ENCODE data around the gene SELENOM. TPM values are rescaled to one million over a fixed set of nuclear protein-coding genes. Genes with fewer than 3 reads are reported as not detected.

SELENOM gene
- total RNA-seq, 6 experiments from 2014 or later, result 237 to 356 (median 265) TPM

GRCh38 chr22:31134688-31135087 lies 27.3 kb upstream of the SELENOM start:
- DNase-seq, result no peak
- Mint-ChIP-seq H3K4me1 (ENCODE audit: low read depth) (no peaks in the 10 kb centered on the region), H3K4me3 (no peak overlapping the region), H3K36me3 (ENCODE audit: low read depth) (no peaks in the 10 kb centered on the region), H3K27ac (no peak overlapping the region), H3K9me3 (no peaks in the 10 kb centered on the region), H3K27me3 (ENCODE audit: insufficient read depth) (peaks cover 21% of the 10 kb centered on the region)
- no peak for TF ChIP-seq CTCF (IDR thresholded peaks at IDR 0.05)

GRCh38 chr22:31133911-31134310 lies 26.5 kb upstream of the SELENOM start:
- DNase-seq, result no peak
- no peaks in the 10 kb centered on the region for H3K4me1 Mint-ChIP-seq (ENCODE audit: low read depth)
- H3K27ac Mint-ChIP-seq, result no peak overlapping the region
- H3K27me3 Mint-ChIP-seq (ENCODE audit: insufficient read depth), result peaks cover 15% of the 10 kb centered on the region
- H3K36me3 Mint-ChIP-seq (ENCODE audit: low read depth), result no peaks in the 10 kb centered on the region
- H3K4me3 Mint-ChIP-seq, result no peak overlapping the region
- no peaks in the 10 kb centered on the region for H3K9me3 Mint-ChIP-seq
- TF ChIP-seq CTCF (IDR thresholded peaks at IDR 0.05), result no peak

- Mint-ChIP-seq H3K36me3 (ENCODE audit: low read depth) (no peaks in the 10 kb centered on the region), H3K9me3 (no peaks in the 10 kb centered on the region), H3K4me3 (no peak overlapping the region), H3K27me3 (ENCODE audit: insufficient read depth) (peaks cover 6% of the 10 kb centered on the region; the same call in 1 of the 2 replicates), H3K4me1 (ENCODE audit: low read depth) (no peaks in the 10 kb centered on the region), H3K27ac (no peak overlapping the region)
- TF ChIP-seq CTCF (IDR thresholded peaks at IDR 0.05), result no peak
- no peak for DNase-seq
These were observed 23.5 kb upstream of the SELENOM start for GRCh38 chr22:31130873-31131272.

GRCh38 chr22:31128156-31128555 lies 20.8 kb upstream of the SELENOM start:
- H3K9me3 Mint-ChIP-seq, result no peaks in the 10 kb centered on the region
- no peaks in the 10 kb centered on the region for H3K36me3 Mint-ChIP-seq (ENCODE audit: low read depth)
- TF ChIP-seq CTCF (IDR thresholded peaks at IDR 0.05), result no peak
- H3K4me1 Mint-ChIP-seq (ENCODE audit: low read depth), result no peaks in the 10 kb centered on the region
- DNase-seq, result no peak
- no peak overlapping the region for H3K4me3 Mint-ChIP-seq
- peaks cover 7% of the 10 kb centered on the region; the same call in 1 of the 2 replicates for H3K27me3 Mint-ChIP-seq (ENCODE audit: insufficient read depth)
- H3K27ac Mint-ChIP-seq, result no peak overlapping the region

- no peak for DNase-seq
- Mint-ChIP-seq H3K36me3 (ENCODE audit: low read depth) (no peaks in the 10 kb centered on the region), H3K27me3 (ENCODE audit: insufficient read depth) (peaks cover 5% of the 10 kb centered on the region; the same call in 1 of the 2 replicates), H3K4me1 (ENCODE audit: low read depth) (peaks cover 3% of the 10 kb centered on the region), H3K4me3 (no peak overlapping the region), H3K27ac (no peak overlapping the region), H3K9me3 (no peaks in the 10 kb centered on the region)
- TF ChIP-seq CTCF (IDR thresholded peaks at IDR 0.05), result no peak
These were observed 19.9 kb upstream of the SELENOM start for GRCh38 chr22:31127181-31127772.

- H3K27me3 Mint-ChIP-seq (ENCODE audit: insufficient read depth), result peaks cover 5% of the 10 kb centered on the region; the same call in 1 of the 2 replicates
- H3K27ac Mint-ChIP-seq, result no peak overlapping the region
- peaks cover 6% of the 10 kb centered on the region for H3K4me1 Mint-ChIP-seq (ENCODE audit: low read depth)
- no peak for DNase-seq
- no peak overlapping the region for H3K4me3 Mint-ChIP-seq
- no peaks in the 10 kb centered on the region for H3K36me3 Mint-ChIP-seq (ENCODE audit: low read depth)
- no peak for TF ChIP-seq CTCF (IDR thresholded peaks at IDR 0.05)
- no peaks in the 10 kb centered on the region for H3K9me3 Mint-ChIP-seq
These were observed 19.5 kb upstream of the SELENOM start for GRCh38 chr22:31126869-31127175.
